ENCODE data around the gene C22orf23.

The C22orf23 gene

DNA sequence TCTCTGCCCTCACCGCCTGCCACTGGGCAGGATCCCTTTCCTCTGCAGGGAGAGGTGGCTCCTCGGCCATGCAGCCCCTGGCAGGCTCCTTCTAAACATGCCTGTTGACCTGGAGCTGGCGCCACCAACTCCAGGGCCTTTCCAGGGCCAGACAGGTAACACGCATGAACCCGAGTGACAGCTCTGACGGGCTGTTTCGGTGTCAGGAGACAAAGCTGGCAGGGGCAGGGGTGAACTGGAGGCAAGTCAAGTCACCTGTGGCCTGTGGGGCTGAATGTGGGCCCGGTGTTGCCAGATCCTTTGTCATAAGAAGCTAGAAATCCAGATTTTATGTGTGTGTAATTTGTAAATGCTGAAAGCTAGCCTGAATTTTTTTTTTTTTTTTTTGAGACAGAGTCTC, 11.3 kb downstream of the C22orf23 start:
- TF ChIP-seq CTCF (IDR thresholded peaks at IDR 0.05; ENCODE audit: insufficient read depth, low read depth, low read length, missing control alignments), result no peak
- DNase-seq (ENCODE audit: low read depth), result no peak

GRCh38 chr22:37940698-37941376, 12.6 kb downstream of the C22orf23 start:
- no peak overlapping the region for H3K4me3 ChIP-seq (ENCODE audit: low read length)
- TF ChIP-seq CTCF (IDR thresholded peaks at IDR 0.05; ENCODE audit: insufficient read depth, low read depth, low read length, missing control alignments), result no peak
- DNase-seq (ENCODE audit: low read depth), result no peak

More for the DNA sequence above, 11.3 kb downstream of the C22orf23 start:
- no peak overlapping the region for H3K4me3 ChIP-seq (ENCODE audit: low read length)

GRCh38 chr22:37933711-37934376, 19.6 kb downstream of the C22orf23 start:
- no peak overlapping the region for H3K4me3 ChIP-seq (ENCODE audit: low read length)

GRCh38 chr22:37932821-37933578, 20.4 kb downstream of the C22orf23 start:
- no peak for TF ChIP-seq CTCF (IDR thresholded peaks at IDR 0.05; ENCODE audit: insufficient read depth, low read depth, low read length, missing control alignments)
- H3K4me3 ChIP-seq (ENCODE audit: low read length), result no peak overlapping the region
- peak; percentile 64 for DNase-seq (ENCODE audit: low read depth)

More at GRCh38 chr22:37933711-37934376, 19.6 kb downstream of the C22orf23 start:
- peak; percentile 88 for DNase-seq (ENCODE audit: low read depth)
- peak; percentile 93 for TF ChIP-seq CTCF (IDR thresholded peaks at IDR 0.05; ENCODE audit: insufficient read depth, low read depth, low read length, missing control alignments)

GRCh38 chr22:37932401-37932800, 21.0 kb downstream of the C22orf23 start:
- DNase-seq (ENCODE audit: low read depth), result no peak
- no peak for TF ChIP-seq CTCF (IDR thresholded peaks at IDR 0.05; ENCODE audit: insufficient read depth, low read depth, low read length, missing control alignments)
- H3K4me3 ChIP-seq (ENCODE audit: low read length), result no peak overlapping the region

DNA sequence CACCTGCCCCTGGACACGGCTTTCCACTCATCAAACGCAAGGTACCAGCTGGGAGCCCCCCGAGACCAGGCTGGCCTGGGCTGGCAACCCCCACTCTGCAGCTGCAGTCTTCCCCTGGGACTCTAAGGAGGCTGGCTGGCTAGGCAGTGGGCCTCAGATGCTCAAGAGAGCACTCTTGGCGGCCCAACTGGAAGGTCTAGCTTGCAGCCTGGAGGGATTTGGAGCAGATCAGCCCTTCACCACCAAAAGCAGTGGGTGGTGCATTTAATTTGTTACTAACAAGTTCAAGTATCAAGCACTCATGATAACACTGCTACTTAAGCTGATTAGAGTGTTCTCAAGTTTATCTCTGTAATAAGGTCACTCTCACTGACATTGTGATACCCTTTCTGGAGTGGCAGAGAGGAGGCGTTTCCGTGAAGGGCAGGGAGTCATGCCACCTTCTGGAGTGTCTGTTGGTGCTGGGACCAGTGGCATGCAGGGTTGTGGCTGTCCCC, 21.5 kb downstream of the C22orf23 start:
- no peak overlapping the region for H3K4me3 ChIP-seq (ENCODE audit: low read length)
- DNase-seq (ENCODE audit: low read depth), result no peak
- no peak for TF ChIP-seq CTCF (IDR thresholded peaks at IDR 0.05; ENCODE audit: insufficient read depth, low read depth, low read length, missing control alignments)

All from epithelial cell of esophagus (primary cell).